Keratinocyte (primary cell): ENCODE results near the gene DBNDD2. TPM values are rescaled to one million over a fixed set of nuclear protein-coding genes. Genes with fewer than 3 reads are reported as not detected.

Experiments used
- DNase-seq: peaks from one replicate; pipeline ENCODE4 v3.0.0-alpha.2; 2011; ENCODE audit warnings: low read depth, missing footprints, low spot score
- FAIRE-seq: peaks from 2 replicates; lab custom pipeline; 2011; peaks lifted over from hg19 to GRCh38; lab: Jason Lieb, UNC
- H2AFZ ChIP-seq: 2 replicates; pipeline ENCODE4 v1.6.0; 2012; ENCODE audit warnings: low read length, control low read depth, inconsistent platforms; ENCODE audit not compliant: control insufficient read depth
- H3K27ac ChIP-seq: 2 replicates; pipeline ENCODE4 v1.5.1; 2011; ENCODE audit warnings: low read length; ENCODE audit not compliant: control insufficient read depth, insufficient read depth
- H3K27me3 ChIP-seq: 3 replicates; pipeline ENCODE4 v1.6.0; 2011; ENCODE audit warnings: low read length; ENCODE audit not compliant: control insufficient read depth, insufficient read depth; ENCODE audit errors: extremely low read depth
- H3K36me3 ChIP-seq, 2 experiments: 2 replicates in 1 of 2; 3 replicates in 1 of 2; pipeline ENCODE4 v1.5.1; 2011; ENCODE audit warnings: low read length in 2 of 2, mild to moderate bottlenecking in 1 of 2; ENCODE audit not compliant: control insufficient read depth in 2 of 2, insufficient read depth in 2 of 2; ENCODE audit errors: extremely low read depth in 1 of 2
- H3K4me1 ChIP-seq: 3 replicates; pipeline ENCODE4 v1.5.1; 2011; ENCODE audit warnings: low read length; ENCODE audit not compliant: control insufficient read depth, insufficient read depth; ENCODE audit errors: extremely low read depth
- H3K4me2 ChIP-seq: 3 replicates; pipeline ENCODE4 v1.6.0; 2011; ENCODE audit warnings: low read depth, low read length; ENCODE audit not compliant: control insufficient read depth, insufficient read depth; ENCODE audit errors: extremely low read depth
- H3K4me3 ChIP-seq, 3 experiments: fragments of 200-600 bp in 1 of 3; sonication (generic) in 1 of 3; 2 replicates in 2 of 3; 3 replicates in 1 of 3; pipeline ENCODE4 v1.5.1; 2011 to 2016; ENCODE audit warnings: low read length in 3 of 3, mild to moderate bottlenecking in 3 of 3, control low read depth in 2 of 3, inconsistent platforms in 1 of 3, low read depth in 1 of 3, mixed read lengths in 1 of 3, mixed run types in 1 of 3, moderate library complexity in 1 of 3; ENCODE audit not compliant: control insufficient read depth in 2 of 3, insufficient read depth in 2 of 3; ENCODE audit errors: extremely low read depth in 1 of 3
- H3K79me2 ChIP-seq: 2 replicates; pipeline ENCODE4 v1.6.0; 2012; ENCODE audit warnings: low read length; ENCODE audit not compliant: control insufficient read depth, insufficient read depth
- H3K9ac ChIP-seq: 3 replicates; pipeline ENCODE4 v1.6.0; 2011; ENCODE audit warnings: low read length; ENCODE audit not compliant: control insufficient read depth, insufficient read depth; ENCODE audit errors: extremely low read depth
- H3K9me1 ChIP-seq: 3 replicates; pipeline ENCODE4 v1.6.0; 2011; ENCODE audit warnings: low read length; ENCODE audit not compliant: control insufficient read depth, insufficient read depth; ENCODE audit errors: extremely low read depth
- H3K9me3 ChIP-seq: 2 replicates; pipeline ENCODE4 v1.5.1; 2012; ENCODE audit warnings: low read depth, low read length; ENCODE audit not compliant: control insufficient read depth
- H4K20me1 ChIP-seq: 3 replicates; pipeline ENCODE4 v1.6.0; 2011; ENCODE audit warnings: low read length; ENCODE audit not compliant: control insufficient read depth, insufficient read depth; ENCODE audit errors: extremely low read depth
- EZH2 ChIP-seq: IDR thresholded peaks from one replicate; pipeline ENCODE4 v1.6.1; 2012; ENCODE audit warnings: inconsistent platforms, mild to moderate bottlenecking, low read length, moderate library complexity
- dilution Hi-C: fragments of 300-500 bp; cut with MboI; formaldehyde crosslinking; loops from one replicate; pipeline ENCODE4 v1.7.0; 2020; ENCODE audit warnings: low sequenced_read_pairs; ENCODE audit not compliant: extremely low pct_ligation_motif_present
- polyA plus RNA-seq, 5 experiments: library from polyadenylated mRNA; depleted of rRNA in 3 of 5; stranded (reverse) in 3 of 5; stranded (forward) in 1 of 5; unstranded in 1 of 5; fragments of >200 nt; gene quantifications; 1 replicate in 1 of 5; 2 replicates in 3 of 5; 3 replicates in 1 of 5; pipeline versions ENCODE4 v1.2.1 to v1.2.3, GENCODE V29; 2011 to 2012; ENCODE audit warnings: missing spikeins in 2 of 5, low read depth in 1 of 5, low replicate concordance in 1 of 5
- TF ChIP-seq, protein P1 (sequence below), 3 experiments: IDR thresholded peaks in 1 of 3; conservative IDR thresholded peaks in 1 of 3; optimal IDR thresholded peaks in 1 of 3; 2 replicates in 2 of 3; 3 replicates in 1 of 3; pipeline versions ENCODE3 to v1.5.1; 2011; ENCODE audit warnings: low read length in 3 of 3, mild to moderate bottlenecking in 3 of 3, moderate library complexity in 2 of 3, control low read depth in 1 of 3, inconsistent platforms in 1 of 3; ENCODE audit not compliant: insufficient read depth in 2 of 3; ENCODE audit errors: extremely low read depth in 1 of 3

The DBNDD2 gene
- polyA plus RNA-seq, 1 donor (not counting 4 experiments of a cell fraction or from before 2014, with no cell fraction given), result 37.4 TPM

GRCh38 chr20:45362804-45363610, 45.1 kb upstream of the DBNDD2 start, which contains the start of gene SYS1:
SYS1 (plus strand) TSS chr20:45363156; CDS start chr20:45363532, 376 bp downstream.
- peak within 1 kb of the TSS; percentile 90 for H3K4me2 ChIP-seq
- H3K9me3 ChIP-seq, result no peaks in the 10 kb centered on the region
- H4K20me1 ChIP-seq, result no peaks in the 10 kb centered on the region
- peak within 1 kb of the TSS; percentile 91 for H2AFZ ChIP-seq
- peaks cover 32% of the 10 kb centered on the region for H3K4me1 ChIP-seq
- H3K27me3 ChIP-seq, result no peaks in the 10 kb centered on the region
- TF ChIP-seq, protein P1, sequence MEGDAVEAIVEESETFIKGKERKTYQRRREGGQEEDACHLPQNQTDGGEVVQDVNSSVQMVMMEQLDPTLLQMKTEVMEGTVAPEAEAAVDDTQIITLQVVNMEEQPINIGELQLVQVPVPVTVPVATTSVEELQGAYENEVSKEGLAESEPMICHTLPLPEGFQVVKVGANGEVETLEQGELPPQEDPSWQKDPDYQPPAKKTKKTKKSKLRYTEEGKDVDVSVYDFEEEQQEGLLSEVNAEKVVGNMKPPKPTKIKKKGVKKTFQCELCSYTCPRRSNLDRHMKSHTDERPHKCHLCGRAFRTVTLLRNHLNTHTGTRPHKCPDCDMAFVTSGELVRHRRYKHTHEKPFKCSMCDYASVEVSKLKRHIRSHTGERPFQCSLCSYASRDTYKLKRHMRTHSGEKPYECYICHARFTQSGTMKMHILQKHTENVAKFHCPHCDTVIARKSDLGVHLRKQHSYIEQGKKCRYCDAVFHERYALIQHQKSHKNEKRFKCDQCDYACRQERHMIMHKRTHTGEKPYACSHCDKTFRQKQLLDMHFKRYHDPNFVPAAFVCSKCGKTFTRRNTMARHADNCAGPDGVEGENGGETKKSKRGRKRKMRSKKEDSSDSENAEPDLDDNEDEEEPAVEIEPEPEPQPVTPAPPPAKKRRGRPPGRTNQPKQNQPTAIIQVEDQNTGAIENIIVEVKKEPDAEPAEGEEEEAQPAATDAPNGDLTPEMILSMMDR (optimal IDR thresholded peaks at IDR 0.05 in 1 of 3, IDR thresholded peaks at IDR 0.05 in 1 of 3, conservative IDR thresholded peaks at IDR 0.05 in 1 of 3; ENCODE audit: extremely low read depth in 1 of 3, insufficient read depth in 2 of 3, low read length in 3 of 3), result peak; percentile 81 to 93 (median 93)
- TF ChIP-seq EZH2, result no peak
- FAIRE-seq (peak; percentile 46), DNase-seq (peak; percentile 95)
- peak within 1 kb of the TSS; percentile 85 for H3K4me3 ChIP-seq
- peaks cover 19% of the 10 kb centered on the region for H3K79me2 ChIP-seq
- peaks cover 8 to 23% of the 10 kb centered on the region in 2 experiments for H3K36me3 ChIP-seq
- dilution Hi-C loops, result no loop called here
- peak within 1 kb of the TSS; percentile 97 for H3K27ac ChIP-seq
- peak within 1 kb of the TSS; percentile 95 for H3K9ac ChIP-seq
- no peaks in the 10 kb centered on the region for H3K9me1 ChIP-seq

DNA sequence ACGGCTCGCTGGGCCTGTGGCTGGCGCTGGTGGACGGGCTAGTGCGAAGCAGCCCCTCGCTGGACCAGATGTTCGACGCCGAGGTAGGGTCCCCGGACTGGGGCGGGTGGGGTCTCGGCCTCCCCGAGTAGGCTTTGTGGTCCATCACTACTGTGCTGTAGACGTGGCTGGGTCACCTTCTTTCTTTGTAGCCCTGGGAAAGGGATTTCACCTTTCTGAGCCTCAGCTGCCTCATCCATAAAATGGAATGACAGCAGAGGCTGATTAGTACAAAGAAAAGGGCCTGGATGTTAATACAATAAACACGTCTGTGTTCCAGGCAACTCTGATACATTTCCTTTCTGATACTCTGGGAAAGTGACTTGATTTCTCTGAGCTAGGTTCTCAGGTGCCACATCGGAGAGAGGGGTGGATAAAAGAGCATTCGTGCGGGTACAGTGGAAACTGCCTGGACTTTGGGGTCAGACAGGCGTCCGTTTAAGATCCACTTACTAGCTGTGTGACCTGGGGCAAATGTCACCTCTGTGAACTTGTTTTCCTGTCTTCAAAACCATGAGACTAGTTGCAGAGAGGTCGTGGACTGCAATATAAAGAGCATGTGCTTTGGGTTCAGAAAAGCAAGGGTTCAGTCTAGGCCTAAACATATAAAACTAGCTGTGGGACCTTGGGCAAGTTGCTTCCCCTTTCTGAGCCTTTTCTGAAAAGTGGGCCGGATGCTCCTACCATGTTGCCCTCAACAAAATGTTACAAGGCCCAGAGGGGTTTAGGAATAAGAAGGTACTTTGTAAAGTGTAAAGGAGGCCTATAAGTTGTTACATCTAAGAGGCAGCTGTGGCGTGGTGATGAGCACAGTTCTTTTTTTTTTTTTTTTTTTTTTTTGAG, 44.2 kb upstream of the DBNDD2 start:
- DNase-seq (no peak), FAIRE-seq (no peak)
- Histone ChIP-seq H3K27me3 (no peaks in the 10 kb centered on the region), H3K79me2 (peaks cover 19% of the 10 kb centered on the region), H3K9me1 (no peaks in the 10 kb centered on the region), H3K4me1 (peaks cover 23% of the 10 kb centered on the region), H4K20me1 (no peaks in the 10 kb centered on the region), H3K27ac (peak overlapping the region; percentile 97), H2AFZ (peak overlapping the region; percentile 91), H3K9ac (peak overlapping the region; percentile 95), H3K9me3 (no peaks in the 10 kb centered on the region), H3K4me3 (peak overlapping the region; percentile 85), H3K36me3 (peaks cover 12 to 23% of the 10 kb centered on the region in 2 experiments), H3K4me2 (peak overlapping the region; percentile 89)
- dilution Hi-C loops, result no loop called here
- TF ChIP-seq EZH2, result no peak
- TF ChIP-seq, protein P1 (optimal IDR thresholded peaks at IDR 0.05 in 1 of 3, IDR thresholded peaks at IDR 0.05 in 1 of 3, conservative IDR thresholded peaks at IDR 0.05 in 1 of 3; ENCODE audit: extremely low read depth in 1 of 3, insufficient read depth in 2 of 3, low read length in 3 of 3), result no peak
